Loucy (cell line): ENCODE results near the gene CUX1.

ENCODE experiments used
- CTCF ChIP-seq: fragments of 200-600 bp; sonication (generic); conservative IDR thresholded peaks from 2 replicates; pipeline ENCODE4 v1.5.1; 2014; ENCODE audit warnings: mild to moderate bottlenecking, antibody characterized with exemption, low read length
- EZH2phosphoT487 ChIP-seq: fragments of 200-600 bp; IDR thresholded peaks from 2 replicates; pipeline ENCODE4 v1.6.1; 2018; ENCODE audit warnings: antibody characterized with exemption, mild to moderate bottlenecking, moderate library complexity, borderline replicate concordance

DNA sequence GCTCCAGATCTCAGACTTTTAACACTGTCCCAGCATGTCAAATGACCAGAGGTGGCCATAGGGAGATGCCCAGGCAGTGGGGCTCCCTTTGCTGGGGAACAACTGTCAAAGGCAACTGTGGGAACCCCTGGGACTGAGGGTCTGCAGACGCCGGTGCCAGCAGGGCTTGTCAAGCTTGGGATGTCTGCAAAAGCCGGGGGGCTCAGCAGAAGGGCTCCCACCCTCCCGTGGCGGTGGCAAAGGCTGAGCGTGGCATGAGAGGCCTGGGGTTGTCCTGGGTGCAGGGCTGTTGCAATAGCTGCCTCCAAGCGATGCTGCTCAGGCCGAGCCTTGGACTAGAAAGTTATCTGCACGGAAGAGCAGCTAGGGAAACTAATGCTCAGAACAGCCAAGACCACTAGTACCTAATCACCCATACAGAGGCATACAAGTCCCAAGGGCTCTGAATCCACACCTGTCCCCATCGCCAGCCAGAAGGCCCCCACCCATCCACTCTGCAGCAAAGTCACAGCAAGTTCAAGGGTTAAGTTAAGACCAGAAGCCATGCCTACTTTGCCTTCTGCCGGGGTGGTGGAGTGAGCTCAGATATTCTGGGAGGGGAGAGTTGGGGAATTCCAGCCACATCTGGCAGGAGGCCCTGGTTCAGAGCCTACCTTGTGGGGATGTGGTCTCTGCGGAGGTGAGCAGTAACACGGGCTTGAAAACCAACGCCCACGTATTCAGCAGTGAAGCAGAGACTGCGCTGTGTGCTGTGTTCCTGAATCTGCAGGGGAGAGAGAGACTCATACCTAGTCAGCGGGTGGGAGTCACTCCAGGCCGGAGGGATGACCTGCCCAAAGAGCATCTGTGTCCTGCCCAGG lies 473.9 kb downstream of the CUX1 start:
- TF ChIP-seq CTCF (no peak), EZH2phosphoT487 (no peak)
